AG10803 (cell line): ENCODE measurements around the gene SLC6A6.

ENCODE experiments used
- DNase-seq: peaks from one replicate; pipeline ENCODE4 v3.0.0; 2010; ENCODE audit warnings: low read depth
- H3K4me3 ChIP-seq: 2 replicates; pipeline ENCODE4 v1.5.1; 2011; ENCODE audit warnings: mild to moderate bottlenecking, low read length, control low read depth
- CTCF ChIP-seq: conservative IDR thresholded peaks from 2 replicates; pipeline ENCODE4 v1.5.1; 2011; ENCODE audit warnings: mild to moderate bottlenecking, low read length, control low read depth, inconsistent platforms

SLC6A6 gene

GRCh38 chr3:14448063-14448462, 45.7 kb downstream of the SLC6A6 start:
- no peak overlapping the region for H3K4me3 ChIP-seq
- DNase-seq: no peak
- TF ChIP-seq CTCF: no peak

- H3K4me3 ChIP-seq: no peak overlapping the region
- no peak for DNase-seq
- TF ChIP-seq CTCF: no peak
Observed at GRCh38 chr3:14448756-14449727, 46.6 kb downstream of the SLC6A6 start.

DNA sequence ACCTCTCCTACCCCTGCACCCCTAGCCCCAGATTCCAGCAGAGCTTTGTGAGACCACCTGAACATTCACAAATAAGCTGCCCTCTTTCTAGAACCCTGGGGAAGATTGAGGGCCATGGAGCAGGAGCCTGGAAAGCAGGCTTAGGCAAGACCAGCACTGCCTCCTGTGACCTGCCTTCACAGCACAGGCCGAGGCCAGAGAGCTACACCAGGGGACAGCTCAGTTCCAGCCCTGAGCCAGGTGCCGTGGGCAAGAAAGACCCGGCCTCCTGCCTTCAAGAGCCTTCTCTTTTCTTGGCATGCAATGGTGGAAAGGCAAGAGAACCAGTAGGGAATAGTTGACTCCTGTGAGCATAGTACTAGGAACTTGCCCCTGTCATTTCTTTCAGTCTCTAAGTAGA, 48.1 kb downstream of the SLC6A6 start:
- DNase-seq: no peak
- no peak overlapping the region for H3K4me3 ChIP-seq
- TF ChIP-seq CTCF: no peak

GRCh38 chr3:14450922-14451606, 48.7 kb downstream of the SLC6A6 start:
- no peak for DNase-seq

GRCh38 chr3:14451844-14452739, 49.7 kb downstream of the SLC6A6 start:
- no peak for TF ChIP-seq CTCF
- DNase-seq: peak; percentile 89
- peak overlapping the region; percentile 28; the same call in 1 of the 2 replicates for H3K4me3 ChIP-seq

More at GRCh38 chr3:14450922-14451606, 48.7 kb downstream of the SLC6A6 start:
- TF ChIP-seq CTCF: no peak
- H3K4me3 ChIP-seq: no peak overlapping the region

DNA sequence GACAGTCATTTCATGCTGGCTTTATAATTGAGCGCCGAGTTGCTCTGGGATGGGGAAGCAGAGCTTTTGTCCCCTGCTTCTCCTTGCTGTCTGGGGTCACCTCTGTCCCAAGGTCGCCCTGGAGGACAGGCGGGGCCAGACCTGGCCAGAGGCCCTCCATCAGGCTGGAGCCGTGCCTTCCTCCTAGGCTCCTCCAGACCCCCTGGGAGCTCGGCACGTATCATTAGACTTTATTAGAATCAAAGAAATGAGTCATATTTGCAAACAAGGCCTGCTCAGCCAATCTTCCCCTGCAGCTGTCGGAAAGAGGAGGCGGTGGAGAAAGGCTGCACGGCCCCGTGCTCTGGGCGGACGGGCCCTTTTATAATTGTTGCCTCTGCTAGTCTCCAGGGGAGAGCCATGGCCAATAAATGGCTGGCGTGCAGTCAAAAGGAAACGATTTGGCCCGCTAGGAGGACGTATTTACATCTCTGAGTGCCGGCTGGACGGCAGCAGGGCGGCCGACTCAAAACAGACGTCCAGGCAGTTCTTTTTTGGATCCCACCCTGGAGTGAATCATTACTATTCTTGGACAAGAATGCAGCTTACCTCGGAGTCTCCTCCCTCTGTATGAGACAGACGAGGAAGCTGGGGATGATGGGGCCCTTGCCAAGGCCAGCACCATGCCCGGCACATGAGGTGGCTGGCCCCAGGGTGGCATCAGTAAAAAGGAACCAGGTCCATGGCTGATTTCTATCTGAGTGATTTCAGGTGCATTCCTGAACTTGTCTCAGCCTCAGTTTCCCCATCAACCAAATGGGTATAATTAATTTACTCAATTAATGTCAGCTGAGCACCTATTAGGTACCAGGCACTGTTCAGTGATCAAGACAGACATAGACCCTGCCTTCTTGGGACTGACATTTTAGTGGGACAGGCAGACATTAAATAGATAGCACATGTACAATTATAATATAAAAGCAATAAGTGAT, 50.6 kb downstream of the SLC6A6 start:
- DNase-seq: peak; percentile 99
- peak overlapping the region; percentile 28 for H3K4me3 ChIP-seq

More for the DNA sequence above, 50.6 kb downstream of the SLC6A6 start:
- peak; percentile 24 for TF ChIP-seq CTCF
